GM18498 (cell line): Measurements from ENCODE around the gene ATP9A.
"Not testable (repeated sequence)": the region's sequence is repeated elsewhere in the genome, so short reads cannot be mapped to it uniquely, and the experiment has no call there.

Experiments
- ATAC-seq: cut with Tn5 transposase; IDR thresholded peaks from one replicate; pipeline ENCODE4 v1.9.1; 2021; ENCODE audit warnings: mild to moderate bottlenecking, moderate library complexity; ENCODE audit not compliant: unreplicated experiment

ATP9A gene

GRCh38 chr20:51797357-51798025 is 29.3 kb upstream of the ATP9A start:
- ATAC-seq: no peak

GRCh38 chr20:51796340-51796739 is 28.1 kb upstream of the ATP9A start:
- no peak for ATAC-seq

GRCh38 chr20:51792960-51793359 is 24.8 kb upstream of the ATP9A start:
- ATAC-seq: no peak

GRCh38 chr20:51791626-51792025 is 23.4 kb upstream of the ATP9A start:
- no peak for ATAC-seq

- no peak for ATAC-seq
Observed at GRCh38 chr20:51790256-51790655, 22.1 kb upstream of the ATP9A start.

- no peak for ATAC-seq
Observed at GRCh38 chr20:51789434-51789833, 21.2 kb upstream of the ATP9A start.

GRCh38 chr20:51788822-51789221 is 20.6 kb upstream of the ATP9A start:
- ATAC-seq: no peak

GRCh38 chr20:51784299-51784698 is 16.1 kb upstream of the ATP9A start:
- no peak for ATAC-seq

GRCh38 chr20:51778229-51778759 is 10.1 kb upstream of the ATP9A start:
- ATAC-seq: not testable (repeated sequence)

GRCh38 chr20:51775241-51775640 is 7.1 kb upstream of the ATP9A start:
- ATAC-seq: no peak

GRCh38 chr20:51772236-51772635 is 4.0 kb upstream of the ATP9A start:
- no peak for ATAC-seq

- no peak for ATAC-seq
Observed at GRCh38 chr20:51769976-51770615, 1.9 kb upstream of the ATP9A start.

- ATAC-seq: no peak
Observed at GRCh38 chr20:51768759-51769517, 748 bp upstream of the ATP9A start.

- ATAC-seq: no peak
Observed at GRCh38 chr20:51766994-51767866, 960 bp downstream of the ATP9A start.

GRCh38 chr20:51765381-51765780 is 2.8 kb downstream of the ATP9A start:
- ATAC-seq: not testable (repeated sequence)

GRCh38 chr20:51763965-51764602 is 4.1 kb downstream of the ATP9A start:
- ATAC-seq: no peak

- ATAC-seq: no peak
Observed at GRCh38 chr20:51760905-51761546, 7.2 kb downstream of the ATP9A start.

- ATAC-seq: no peak
Observed at GRCh38 chr20:51759769-51760510, 8.2 kb downstream of the ATP9A start.

GRCh38 chr20:51758978-51759544 is 9.1 kb downstream of the ATP9A start:
- no peak for ATAC-seq
